GM19043 (cell line): ENCODE data around the gene SYT7.
"Not testable (repeated sequence)": the region's sequence is repeated elsewhere in the genome, so short reads cannot be mapped to it uniquely, and the experiment has no call there.

ENCODE experiments used
- ATAC-seq: cut with Tn5 transposase; IDR thresholded peaks from one replicate; pipeline ENCODE4 v1.9.1; 2021; ENCODE audit warnings: low read depth; ENCODE audit not compliant: unreplicated experiment

The SYT7 gene

DNA sequence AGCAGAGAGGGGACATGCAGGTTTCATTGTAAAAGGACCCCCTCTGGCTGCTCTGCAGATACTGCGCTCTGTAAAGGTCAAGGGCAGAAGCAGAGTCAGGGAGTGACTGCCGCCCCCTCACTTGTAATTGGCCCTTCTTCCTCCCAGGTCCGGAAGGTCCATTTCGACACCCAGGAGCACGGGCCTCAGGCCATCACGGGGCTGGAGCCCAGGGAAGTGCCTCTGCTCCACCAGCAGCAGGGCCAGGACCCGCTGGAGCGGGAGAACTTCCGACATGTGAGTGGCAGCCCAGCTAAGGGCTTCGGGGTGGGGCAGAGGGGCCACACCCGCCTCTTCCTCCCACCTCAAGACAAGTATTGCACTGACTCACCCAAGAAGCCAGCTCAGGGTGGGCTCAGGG is 96.3 kb downstream of the SYT7 start:
- ATAC-seq = no peak

GRCh38 chr11:61482513-61482912 is 98.4 kb downstream of the SYT7 start:
- no peak for ATAC-seq

DNA sequence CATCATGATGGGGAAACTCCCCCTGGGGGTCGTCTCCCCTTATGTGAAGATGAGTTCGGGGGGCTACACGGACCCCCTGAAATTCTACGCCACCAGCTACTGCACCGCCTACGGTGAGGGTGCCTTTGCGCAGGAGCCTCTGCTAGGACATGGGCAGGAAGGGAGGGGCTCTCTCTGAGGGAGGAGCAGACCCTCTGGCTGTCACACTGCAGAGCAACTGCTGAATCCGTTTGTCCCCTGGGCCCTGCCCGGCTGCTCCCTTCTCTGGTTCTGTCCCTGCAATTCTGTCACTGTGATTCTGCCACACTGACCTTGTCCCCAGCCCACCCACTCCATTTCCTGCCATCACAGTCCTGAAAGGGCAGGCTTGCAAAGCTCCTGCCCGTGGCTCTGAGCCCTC is 99.1 kb downstream of the SYT7 start:
- no peak for ATAC-seq

DNA sequence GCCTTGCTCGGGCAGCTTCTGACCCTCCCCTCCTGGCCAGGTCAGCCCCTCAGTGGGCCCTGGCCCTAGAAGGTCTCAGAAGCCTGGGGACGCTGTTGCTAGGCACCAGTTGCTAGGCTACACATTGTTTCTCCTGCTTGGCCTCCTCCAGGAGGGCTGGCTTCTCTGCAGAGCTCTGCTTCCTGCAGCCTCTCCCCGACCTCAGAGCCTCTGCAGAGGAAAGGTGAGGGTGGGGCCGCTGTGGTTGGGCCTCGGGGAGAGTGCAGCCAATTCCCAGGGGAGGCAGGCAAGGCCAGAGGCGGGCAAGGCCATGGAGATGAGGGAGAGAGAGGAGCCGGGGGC is 99.9 kb downstream of the SYT7 start:
- ATAC-seq = no peak

- ATAC-seq = no peak
These were observed 100.4 kb downstream of the SYT7 start for GRCh38 chr11:61480261-61480993.

- ATAC-seq = not testable (repeated sequence)
These were observed 101.4 kb downstream of the SYT7 start for GRCh38 chr11:61479360-61480058.

DNA sequence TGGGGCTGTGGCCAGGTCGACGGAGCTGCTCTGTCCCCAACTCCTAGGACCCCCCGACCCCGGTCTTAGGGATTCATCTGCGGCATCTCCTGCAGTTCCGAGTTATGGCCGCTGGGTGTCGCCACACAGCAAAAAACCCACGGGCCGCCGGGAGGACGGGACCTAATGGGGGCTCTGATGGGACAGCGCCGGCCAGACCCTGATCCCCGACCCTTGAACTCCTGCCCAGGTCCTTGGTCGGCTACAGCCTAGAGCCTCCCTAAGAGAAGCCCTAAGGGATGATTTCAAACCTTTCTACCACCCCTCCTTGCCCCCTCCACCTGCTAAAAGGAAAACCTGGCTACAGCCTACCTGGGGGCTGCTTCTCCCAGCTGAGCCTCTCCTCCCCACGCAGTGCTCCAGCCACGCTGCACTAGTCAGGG is 103.1 kb downstream of the SYT7 start:
- no peak for ATAC-seq

DNA sequence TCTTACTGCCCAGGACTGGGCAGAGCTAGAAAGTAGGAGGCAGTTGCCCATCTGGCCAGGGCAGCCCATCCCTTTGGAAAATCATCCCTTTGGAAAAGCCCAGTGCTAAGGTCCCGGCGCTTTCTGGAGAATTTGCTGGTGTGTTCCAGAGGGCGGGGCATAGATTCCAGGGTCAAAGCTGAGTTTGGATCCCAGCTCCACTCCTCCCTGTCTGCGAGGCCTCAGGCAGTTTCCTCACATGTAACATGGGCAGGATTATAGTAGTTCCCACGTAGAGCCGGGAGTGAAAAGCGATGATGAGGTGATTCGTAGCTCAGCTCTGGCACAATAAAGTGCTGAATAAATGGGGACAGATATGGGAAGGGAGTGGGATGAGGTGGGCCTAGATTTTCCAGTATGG is 103.8 kb downstream of the SYT7 start:
- ATAC-seq = no peak

- no peak for ATAC-seq
These were observed 104.5 kb downstream of the SYT7 start for GRCh38 chr11:61476371-61476770.

- ATAC-seq = no peak
These were observed 105.4 kb downstream of the SYT7 start for GRCh38 chr11:61475433-61475832.

DNA sequence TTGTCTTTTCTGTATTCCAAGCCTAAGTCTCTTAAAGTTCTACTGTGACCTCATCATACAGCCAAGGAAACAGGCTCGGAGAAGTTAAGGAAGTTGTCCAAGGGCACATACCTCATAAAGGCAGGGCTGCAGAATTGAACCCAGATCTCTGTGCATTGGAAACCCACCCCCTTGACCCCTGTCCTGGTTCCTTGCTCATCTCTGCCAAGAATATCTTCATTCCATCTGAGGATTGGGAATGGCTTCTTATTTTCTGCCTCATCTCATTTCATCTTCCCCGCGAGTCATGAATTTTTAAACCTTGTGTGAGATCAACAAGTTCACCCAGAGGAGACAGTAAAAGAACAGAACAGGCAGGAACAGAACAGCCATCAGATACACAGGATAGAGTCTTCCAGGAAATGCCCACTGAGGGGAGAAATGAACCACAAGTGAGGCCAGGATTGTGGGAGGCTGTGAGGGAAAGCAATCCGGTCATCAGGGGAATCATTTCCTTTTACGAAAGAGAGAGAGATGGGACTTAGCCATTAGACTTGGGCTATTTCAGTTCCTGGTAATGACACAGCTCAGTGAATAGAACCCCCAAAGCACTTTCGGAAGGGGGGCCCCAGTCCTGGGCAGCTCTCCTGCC is 106.7 kb downstream of the SYT7 start:
- no peak for ATAC-seq

DNA sequence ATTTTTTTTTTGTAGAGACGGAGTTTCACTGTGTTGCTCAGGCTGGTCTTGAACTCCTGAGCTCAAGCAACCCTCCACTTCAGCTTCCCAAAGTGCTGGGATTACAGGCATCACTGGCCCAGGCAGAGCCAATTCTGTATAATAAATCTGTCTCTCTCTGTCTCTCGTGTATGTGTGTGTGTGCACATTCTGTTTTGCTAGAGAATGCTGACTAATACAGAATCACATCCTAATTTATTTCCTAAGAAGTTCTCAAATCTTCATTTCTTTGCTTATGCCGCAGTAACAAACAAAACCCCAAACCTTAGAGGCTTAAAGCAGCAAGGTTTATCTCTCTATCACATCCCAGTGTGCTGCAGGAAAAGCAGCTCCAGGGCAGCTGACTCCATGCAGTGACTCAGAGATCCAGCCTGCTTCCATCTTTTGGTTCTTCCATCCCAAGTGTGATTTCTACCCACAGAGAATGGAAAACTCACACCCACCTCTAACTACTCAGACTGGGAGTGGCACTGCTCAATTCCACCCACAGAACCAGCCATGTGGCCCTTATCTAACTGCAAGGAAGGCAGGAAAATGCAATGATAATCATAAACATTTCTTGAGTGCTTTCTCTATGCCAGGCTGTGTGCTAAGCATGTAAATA is 107.4 kb downstream of the SYT7 start:
- ATAC-seq = no peak

DNA sequence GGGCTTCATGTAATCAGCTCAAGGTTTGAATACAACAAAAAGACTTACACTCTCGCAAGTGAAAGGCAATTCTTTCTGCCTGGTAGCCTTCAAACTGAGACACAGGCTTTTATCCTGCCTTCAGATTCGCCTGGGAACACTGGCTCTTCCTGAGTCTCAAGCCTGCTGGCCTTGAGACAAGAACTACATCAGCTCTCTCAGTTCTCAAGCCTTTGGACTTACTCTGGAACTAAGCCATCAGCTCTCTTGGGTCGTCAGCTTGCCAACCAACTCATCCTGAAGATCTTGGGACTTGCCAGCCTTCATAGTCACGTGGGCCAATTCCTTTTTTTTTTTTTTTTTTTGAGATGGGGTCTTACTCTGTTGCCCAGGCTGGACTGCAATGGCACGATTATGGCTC is 108.0 kb downstream of the SYT7 start:
- no peak for ATAC-seq

DNA sequence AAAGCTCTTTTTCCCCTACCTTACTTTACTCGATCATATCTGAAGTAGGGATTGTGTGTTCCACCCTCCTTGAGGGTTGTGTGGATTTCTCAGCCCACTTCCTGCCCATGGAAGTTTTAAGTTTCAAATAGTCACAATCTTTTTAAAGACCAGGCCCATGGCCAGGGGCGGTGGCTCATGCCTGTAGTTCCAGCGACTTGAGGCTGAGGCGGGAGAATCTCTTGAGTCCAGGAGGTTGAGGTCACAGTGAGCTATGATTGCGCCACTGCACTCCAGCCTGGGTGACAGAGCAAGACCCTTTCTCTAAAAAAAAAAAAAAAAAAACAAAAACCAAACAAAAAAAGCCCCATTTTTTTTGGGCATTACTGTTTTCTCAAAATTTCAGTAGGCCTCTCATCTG is 108.6 kb downstream of the SYT7 start:
- no peak for ATAC-seq

DNA sequence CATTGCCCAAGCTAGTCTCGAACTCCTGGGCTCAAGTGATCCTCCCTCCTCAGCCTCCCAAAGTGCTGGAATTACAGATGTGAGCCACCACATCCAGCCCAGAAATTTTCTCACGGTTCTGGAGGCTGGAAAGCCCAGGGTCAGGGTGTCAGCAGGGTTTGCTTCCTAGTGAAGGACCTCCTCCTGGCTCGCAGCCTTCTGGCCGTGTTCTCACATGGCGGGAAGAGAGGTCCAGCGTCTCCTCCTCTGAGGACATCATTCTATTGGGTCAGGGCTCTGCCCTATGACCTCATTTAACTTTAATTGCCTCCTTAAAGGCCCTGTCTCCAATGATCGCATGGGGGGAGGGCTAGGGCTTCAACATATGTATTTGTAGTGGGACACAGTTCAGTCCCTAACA is 112.9 kb downstream of the SYT7 start:
- no peak for ATAC-seq

DNA sequence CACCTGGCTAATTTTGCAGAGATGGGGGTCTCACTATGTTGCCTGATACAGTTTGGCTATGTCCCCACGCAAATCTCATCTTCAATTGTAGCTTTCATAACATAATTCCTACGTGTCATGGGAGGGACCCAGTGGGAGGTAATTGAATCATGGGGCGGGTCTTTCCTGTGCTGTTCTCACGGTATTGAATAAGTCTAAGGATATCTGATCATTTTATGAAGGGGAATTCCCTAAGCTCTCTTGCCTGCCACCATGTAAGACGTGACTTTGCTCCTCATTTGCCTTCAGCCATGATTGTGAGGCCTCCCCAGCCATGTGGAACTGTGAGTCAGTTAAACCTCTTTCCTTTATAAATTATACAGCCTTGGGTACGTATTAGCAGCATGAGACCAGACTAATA is 113.3 kb downstream of the SYT7 start:
- not testable (repeated sequence) for ATAC-seq
